ENCODE results near the gene PAXX. TPM values are rescaled to one million over a fixed set of nuclear protein-coding genes. Genes with fewer than 3 reads are reported as not detected.

Gene PAXX
- total RNA-seq, 1 donor from 2014 or later: 84.9 TPM

- no peak for DNase-seq (ENCODE audit: low read depth, low spot score)
- no peaks in the 10 kb centered on the region for H3K36me3 Mint-ChIP-seq (ENCODE audit: low read depth)
- H3K4me3 Mint-ChIP-seq: no peak overlapping the region
Measured at GRCh38 chr9:136972335-136972734, 19.9 kb upstream of the PAXX start.

GRCh38 chr9:136972743-136973142, 19.5 kb upstream of the PAXX start:
- Mint-ChIP-seq H3K4me3 (no peak overlapping the region), H3K27ac (ENCODE audit: unreplicated experiment) (no peak overlapping the region), H3K36me3 (ENCODE audit: low read depth) (no peaks in the 10 kb centered on the region), H3K27me3 (ENCODE audit: low read depth) (peaks cover 7% of the 10 kb centered on the region), H3K9me3 (no peaks in the 10 kb centered on the region), H3K4me1 (no peaks in the 10 kb centered on the region)
- DNase-seq (ENCODE audit: low read depth, low spot score): no peak
- TF ChIP-seq CTCF (conservative IDR thresholded peaks at IDR 0.05): no peak

More at GRCh38 chr9:136972335-136972734, 19.9 kb upstream of the PAXX start:
- no peak for TF ChIP-seq CTCF (conservative IDR thresholded peaks at IDR 0.05)
- no peaks in the 10 kb centered on the region for H3K4me1 Mint-ChIP-seq
- peaks cover 3% of the 10 kb centered on the region for H3K27me3 Mint-ChIP-seq (ENCODE audit: low read depth)
- H3K27ac Mint-ChIP-seq (ENCODE audit: unreplicated experiment): no peak overlapping the region
- H3K9me3 Mint-ChIP-seq: no peaks in the 10 kb centered on the region

GRCh38 chr9:136973618-136974617, 18.3 kb upstream of the PAXX start:
- H3K27me3 Mint-ChIP-seq (ENCODE audit: low read depth): peaks cover 7% of the 10 kb centered on the region

GRCh38 chr9:136974817-136975535, 17.2 kb upstream of the PAXX start:
- Mint-ChIP-seq H3K27me3 (ENCODE audit: low read depth) (peaks cover 7% of the 10 kb centered on the region), H3K4me3 (no peak overlapping the region), H3K4me1 (no peaks in the 10 kb centered on the region), H3K9me3 (no peaks in the 10 kb centered on the region), H3K27ac (ENCODE audit: unreplicated experiment) (no peak overlapping the region), H3K36me3 (ENCODE audit: low read depth) (no peaks in the 10 kb centered on the region)
- no peak for TF ChIP-seq CTCF (conservative IDR thresholded peaks at IDR 0.05)
- no peak for DNase-seq (ENCODE audit: low read depth, low spot score)

More at GRCh38 chr9:136973618-136974617, 18.3 kb upstream of the PAXX start:
- no peak overlapping the region for H3K4me3 Mint-ChIP-seq
- H3K9me3 Mint-ChIP-seq: no peaks in the 10 kb centered on the region
- TF ChIP-seq CTCF (conservative IDR thresholded peaks at IDR 0.05): no peak
- H3K4me1 Mint-ChIP-seq: no peaks in the 10 kb centered on the region
- no peak overlapping the region for H3K27ac Mint-ChIP-seq (ENCODE audit: unreplicated experiment)
- no peaks in the 10 kb centered on the region for H3K36me3 Mint-ChIP-seq (ENCODE audit: low read depth)
- DNase-seq (ENCODE audit: low read depth, low spot score): no peak

- H3K4me1 Mint-ChIP-seq: peaks cover 3% of the 10 kb centered on the region
Measured at GRCh38 chr9:136975644-136976043, 16.6 kb upstream of the PAXX start.

More at GRCh38 chr9:136975644-136976043, 16.6 kb upstream of the PAXX start:
- TF ChIP-seq CTCF (conservative IDR thresholded peaks at IDR 0.05): peak; percentile 21
- H3K27ac Mint-ChIP-seq (ENCODE audit: unreplicated experiment): no peak overlapping the region
- no peaks in the 10 kb centered on the region for H3K9me3 Mint-ChIP-seq
- DNase-seq (ENCODE audit: low read depth, low spot score): no peak
- peaks cover 7% of the 10 kb centered on the region for H3K27me3 Mint-ChIP-seq (ENCODE audit: low read depth)
- H3K36me3 Mint-ChIP-seq (ENCODE audit: low read depth): no peaks in the 10 kb centered on the region
- no peak overlapping the region for H3K4me3 Mint-ChIP-seq

Measured in neural crest cell (in vitro differentiated cells).